Measurements from ENCODE around the gene GRIK4.

The GRIK4 gene

GRCh38 chr11:120524536-120525085 lies 13.1 kb downstream of the GRIK4 start:
- no peaks in the 10 kb centered on the region for H3F3A ChIP-seq (ENCODE audit: low read depth)
- no peak overlapping the region for H3K4me3 ChIP-seq (ENCODE audit: low read length, poor library complexity, severe bottlenecking)
- no peaks in the 10 kb centered on the region for H3K79me2 ChIP-seq (ENCODE audit: insufficient read depth, low read length)
- no peak overlapping the region for H2AFZ ChIP-seq (ENCODE audit: low read length)
- no peaks in the 10 kb centered on the region for H3K4me1 ChIP-seq (ENCODE audit: insufficient read depth, low read length, poor library complexity, severe bottlenecking)
- H3K27me3 ChIP-seq (ENCODE audit: insufficient read depth, low read length, poor library complexity, severe bottlenecking) = no peaks in the 10 kb centered on the region
- no peaks in the 10 kb centered on the region for H3K36me3 ChIP-seq (ENCODE audit: insufficient read depth, low read length)
- no peak overlapping the region for H3K4me2 ChIP-seq (ENCODE audit: low read depth, low read length, poor library complexity, severe bottlenecking)
- TF ChIP-seq EZH2phosphoT487 (IDR thresholded peaks at IDR 0.05; ENCODE audit: borderline replicate concordance) = no peak
- TF ChIP-seq, protein P1, sequence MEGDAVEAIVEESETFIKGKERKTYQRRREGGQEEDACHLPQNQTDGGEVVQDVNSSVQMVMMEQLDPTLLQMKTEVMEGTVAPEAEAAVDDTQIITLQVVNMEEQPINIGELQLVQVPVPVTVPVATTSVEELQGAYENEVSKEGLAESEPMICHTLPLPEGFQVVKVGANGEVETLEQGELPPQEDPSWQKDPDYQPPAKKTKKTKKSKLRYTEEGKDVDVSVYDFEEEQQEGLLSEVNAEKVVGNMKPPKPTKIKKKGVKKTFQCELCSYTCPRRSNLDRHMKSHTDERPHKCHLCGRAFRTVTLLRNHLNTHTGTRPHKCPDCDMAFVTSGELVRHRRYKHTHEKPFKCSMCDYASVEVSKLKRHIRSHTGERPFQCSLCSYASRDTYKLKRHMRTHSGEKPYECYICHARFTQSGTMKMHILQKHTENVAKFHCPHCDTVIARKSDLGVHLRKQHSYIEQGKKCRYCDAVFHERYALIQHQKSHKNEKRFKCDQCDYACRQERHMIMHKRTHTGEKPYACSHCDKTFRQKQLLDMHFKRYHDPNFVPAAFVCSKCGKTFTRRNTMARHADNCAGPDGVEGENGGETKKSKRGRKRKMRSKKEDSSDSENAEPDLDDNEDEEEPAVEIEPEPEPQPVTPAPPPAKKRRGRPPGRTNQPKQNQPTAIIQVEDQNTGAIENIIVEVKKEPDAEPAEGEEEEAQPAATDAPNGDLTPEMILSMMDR (conservative IDR thresholded peaks at IDR 0.05; ENCODE audit: low read length) = no peak
- H3K9me3 ChIP-seq (ENCODE audit: insufficient read depth, low read depth, low read length) = no peaks in the 10 kb centered on the region
- no peak overlapping the region for H3K9ac ChIP-seq (ENCODE audit: low read depth, low read length, poor library complexity, severe bottlenecking)
- H3K9me2 ChIP-seq (replicated peaks; ENCODE audit: low read depth, low read length) = no peaks in the 10 kb centered on the region
- H4K20me1 ChIP-seq (ENCODE audit: insufficient read depth, low read length, poor library complexity, severe bottlenecking) = no peaks in the 10 kb centered on the region

GRCh38 chr11:120525261-120526171 lies 14.0 kb downstream of the GRIK4 start:
- no peak overlapping the region for H3K9ac ChIP-seq (ENCODE audit: low read depth, low read length, poor library complexity, severe bottlenecking)
- no peaks in the 10 kb centered on the region for H3K79me2 ChIP-seq (ENCODE audit: insufficient read depth, low read length)
- no peak overlapping the region for H3K4me2 ChIP-seq (ENCODE audit: low read depth, low read length, poor library complexity, severe bottlenecking)
- no peaks in the 10 kb centered on the region for H3K9me3 ChIP-seq (ENCODE audit: insufficient read depth, low read depth, low read length)
- no peaks in the 10 kb centered on the region for H3F3A ChIP-seq (ENCODE audit: low read depth)
- no peaks in the 10 kb centered on the region for H3K9me2 ChIP-seq (replicated peaks; ENCODE audit: low read depth, low read length)
- H3K4me1 ChIP-seq (ENCODE audit: insufficient read depth, low read length, poor library complexity, severe bottlenecking) = no peaks in the 10 kb centered on the region
- H3K36me3 ChIP-seq (ENCODE audit: insufficient read depth, low read length) = no peaks in the 10 kb centered on the region
- TF ChIP-seq, protein P1 (conservative IDR thresholded peaks at IDR 0.05; ENCODE audit: low read length) = no peak
- no peak for TF ChIP-seq EZH2phosphoT487 (IDR thresholded peaks at IDR 0.05; ENCODE audit: borderline replicate concordance)
- no peaks in the 10 kb centered on the region for H4K20me1 ChIP-seq (ENCODE audit: insufficient read depth, low read length, poor library complexity, severe bottlenecking)
- no peak overlapping the region for H2AFZ ChIP-seq (ENCODE audit: low read length)
- no peak overlapping the region for H3K4me3 ChIP-seq (ENCODE audit: low read length, poor library complexity, severe bottlenecking)
- H3K27me3 ChIP-seq (ENCODE audit: insufficient read depth, low read length, poor library complexity, severe bottlenecking) = no peaks in the 10 kb centered on the region

DNA sequence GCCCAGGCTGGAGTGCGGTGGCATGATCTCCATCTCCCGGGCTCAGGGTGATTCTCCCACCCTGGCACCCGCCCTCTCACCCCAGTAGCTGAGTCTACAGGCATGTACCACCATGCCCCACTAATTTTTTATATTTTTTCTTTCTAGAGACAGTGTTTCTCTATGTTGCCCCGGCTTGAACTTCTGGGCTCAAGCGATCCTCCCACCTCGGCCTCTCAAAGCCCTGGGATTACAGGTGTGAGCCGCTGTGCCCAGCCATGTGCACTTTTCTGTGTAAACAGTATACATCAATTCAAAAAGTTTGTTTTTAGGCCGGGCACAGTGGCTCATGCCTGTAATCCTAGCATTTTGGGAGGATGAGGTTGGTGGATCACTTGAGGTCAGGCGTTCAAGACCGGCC lies 14.7 kb downstream of the GRIK4 start:
- no peaks in the 10 kb centered on the region for H3K27me3 ChIP-seq (ENCODE audit: insufficient read depth, low read length, poor library complexity, severe bottlenecking)
- H3K36me3 ChIP-seq (ENCODE audit: insufficient read depth, low read length) = no peaks in the 10 kb centered on the region
- no peaks in the 10 kb centered on the region for H3K79me2 ChIP-seq (ENCODE audit: insufficient read depth, low read length)
- no peak overlapping the region for H3K4me3 ChIP-seq (ENCODE audit: low read length, poor library complexity, severe bottlenecking)
- no peaks in the 10 kb centered on the region for H3F3A ChIP-seq (ENCODE audit: low read depth)
- H3K9me2 ChIP-seq (replicated peaks; ENCODE audit: low read depth, low read length) = no peaks in the 10 kb centered on the region
- H3K4me2 ChIP-seq (ENCODE audit: low read depth, low read length, poor library complexity, severe bottlenecking) = no peak overlapping the region
- no peaks in the 10 kb centered on the region for H3K9me3 ChIP-seq (ENCODE audit: insufficient read depth, low read depth, low read length)
- H2AFZ ChIP-seq (ENCODE audit: low read length) = no peak overlapping the region
- TF ChIP-seq EZH2phosphoT487 (IDR thresholded peaks at IDR 0.05; ENCODE audit: borderline replicate concordance) = no peak
- TF ChIP-seq, protein P1 (conservative IDR thresholded peaks at IDR 0.05; ENCODE audit: low read length) = no peak
- H4K20me1 ChIP-seq (ENCODE audit: insufficient read depth, low read length, poor library complexity, severe bottlenecking) = no peaks in the 10 kb centered on the region
- no peak overlapping the region for H3K9ac ChIP-seq (ENCODE audit: low read depth, low read length, poor library complexity, severe bottlenecking)
- H3K4me1 ChIP-seq (ENCODE audit: insufficient read depth, low read length, poor library complexity, severe bottlenecking) = no peaks in the 10 kb centered on the region
